ENCODE data around the gene ENOX2.

ENOX2 gene

GRCh38 chrX:130604882-130605281, 298.1 kb downstream of the ENOX2 start:
- no peak for DNase-seq

GRCh38 chrX:130594453-130594916, 308.5 kb downstream of the ENOX2 start:
- no peak for DNase-seq

GRCh38 chrX:130593911-130594310, 309.1 kb downstream of the ENOX2 start:
- DNase-seq = no peak

- no peak for DNase-seq
These were observed 310.8 kb downstream of the ENOX2 start for GRCh38 chrX:130592204-130592603.

- no peak for DNase-seq
These were observed 324.1 kb downstream of the ENOX2 start for GRCh38 chrX:130578906-130579305.

- DNase-seq = no peak
These were observed 325.6 kb downstream of the ENOX2 start for GRCh38 chrX:130577431-130577830.

- no peak for DNase-seq
These were observed 327.1 kb downstream of the ENOX2 start for GRCh38 chrX:130575831-130576389.
